ENCODE results near the gene SMYD3.

GRCh38 chr1:246308533-246309075 is 198.5 kb downstream of the SMYD3 start:
- no peak for TF ChIP-seq POLR2AphosphoS5 (IDR thresholded peaks at IDR 0.05; ENCODE audit: insufficient read depth, low read depth, low read length)
- TF ChIP-seq, protein P1, sequence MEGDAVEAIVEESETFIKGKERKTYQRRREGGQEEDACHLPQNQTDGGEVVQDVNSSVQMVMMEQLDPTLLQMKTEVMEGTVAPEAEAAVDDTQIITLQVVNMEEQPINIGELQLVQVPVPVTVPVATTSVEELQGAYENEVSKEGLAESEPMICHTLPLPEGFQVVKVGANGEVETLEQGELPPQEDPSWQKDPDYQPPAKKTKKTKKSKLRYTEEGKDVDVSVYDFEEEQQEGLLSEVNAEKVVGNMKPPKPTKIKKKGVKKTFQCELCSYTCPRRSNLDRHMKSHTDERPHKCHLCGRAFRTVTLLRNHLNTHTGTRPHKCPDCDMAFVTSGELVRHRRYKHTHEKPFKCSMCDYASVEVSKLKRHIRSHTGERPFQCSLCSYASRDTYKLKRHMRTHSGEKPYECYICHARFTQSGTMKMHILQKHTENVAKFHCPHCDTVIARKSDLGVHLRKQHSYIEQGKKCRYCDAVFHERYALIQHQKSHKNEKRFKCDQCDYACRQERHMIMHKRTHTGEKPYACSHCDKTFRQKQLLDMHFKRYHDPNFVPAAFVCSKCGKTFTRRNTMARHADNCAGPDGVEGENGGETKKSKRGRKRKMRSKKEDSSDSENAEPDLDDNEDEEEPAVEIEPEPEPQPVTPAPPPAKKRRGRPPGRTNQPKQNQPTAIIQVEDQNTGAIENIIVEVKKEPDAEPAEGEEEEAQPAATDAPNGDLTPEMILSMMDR (IDR thresholded peaks at IDR 0.05; ENCODE audit: extremely low read depth in 1 of 2, insufficient read depth in 1 of 2, low read depth in 1 of 2, low read length in 2 of 2) = no peak
- TF ChIP-seq POLR2A (IDR thresholded peaks at IDR 0.05; ENCODE audit: low read depth, low read length) = no peak
- no peak for TF ChIP-seq JUN (IDR thresholded peaks at IDR 0.05; ENCODE audit: borderline replicate concordance, insufficient read depth, insufficient read length, low read depth)
- no peak for TF ChIP-seq EZH2 (IDR thresholded peaks at IDR 0.05; ENCODE audit: borderline replicate concordance, low read depth, low read length, severe bottlenecking)
- TF ChIP-seq, protein P2, sequence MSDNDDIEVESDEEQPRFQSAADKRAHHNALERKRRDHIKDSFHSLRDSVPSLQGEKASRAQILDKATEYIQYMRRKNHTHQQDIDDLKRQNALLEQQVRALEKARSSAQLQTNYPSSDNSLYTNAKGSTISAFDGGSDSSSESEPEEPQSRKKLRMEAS (IDR thresholded peaks at IDR 0.05; ENCODE audit: insufficient read depth, insufficient read length) = no peak
- TF ChIP-seq GATA2 (IDR thresholded peaks at IDR 0.05; ENCODE audit: insufficient read depth, insufficient read length, low read depth, low read length) = no peak
